Adipocyte (in vitro differentiated cells): Measurements from ENCODE around the gene KRT81.

ENCODE experiments used
- DNase-seq: peaks from one replicate; pipeline ENCODE4 v3.0.0-alpha.2; 2015; ENCODE audit warnings: low read depth
- H3K27me3 ChIP-seq: replicated peaks from 2 replicates; pipeline ENCODE4 v1.7.0; 2013; ENCODE audit warnings: mild to moderate bottlenecking, low read length, moderate library complexity; ENCODE audit not compliant: control insufficient read depth, insufficient read depth
- H3K36me3 ChIP-seq: 2 replicates; pipeline ENCODE4 v1.7.0; 2013; ENCODE audit warnings: low read length, mild to moderate bottlenecking, moderate library complexity; ENCODE audit not compliant: control insufficient read depth, insufficient read depth, severe bottlenecking
- H3K4me1 ChIP-seq: 2 replicates; pipeline ENCODE4 v1.7.0; 2013; ENCODE audit warnings: mild to moderate bottlenecking, low read length, moderate library complexity; ENCODE audit not compliant: control insufficient read depth, insufficient read depth
- H3K4me3 ChIP-seq: 2 replicates; pipeline ENCODE4 v1.7.0; 2013; ENCODE audit warnings: mild to moderate bottlenecking, low read length, moderate library complexity
- H3K9ac ChIP-seq: 2 replicates; pipeline ENCODE4 v1.7.0; 2013; ENCODE audit warnings: mild to moderate bottlenecking, low read length, moderate library complexity
- H3K9me3 ChIP-seq: 2 replicates; pipeline ENCODE4 v1.7.0; 2013; ENCODE audit warnings: mild to moderate bottlenecking, low read length, moderate library complexity; ENCODE audit not compliant: control insufficient read depth

The KRT81 gene

GRCh38 chr12:52291267-52291935 is at the start of gene KRT81:
Gene KRT81 (minus strand): TSS chr12:52291534. CDS start chr12:52291465, 69 bp downstream.
- Histone ChIP-seq H3K4me1 (no peaks in the 10 kb centered on the region), H3K36me3 (no peaks in the 10 kb centered on the region), H3K4me3 (no peak within 1 kb of the TSS), H3K9ac (no peak within 1 kb of the TSS), H3K27me3 (peaks cover 28% of the 10 kb centered on the region), H3K9me3 (no peaks in the 10 kb centered on the region)
- no peak for DNase-seq

- no peak for DNase-seq
- peaks cover 6% of the 10 kb centered on the region for H3K4me1 ChIP-seq
- H3K9ac ChIP-seq: no peak overlapping the region
- no peaks in the 10 kb centered on the region for H3K36me3 ChIP-seq
- H3K9me3 ChIP-seq: peaks cover 17% of the 10 kb centered on the region
- peaks cover 38% of the 10 kb centered on the region for H3K27me3 ChIP-seq
- H3K4me3 ChIP-seq: no peak overlapping the region
These were observed 47.1 kb upstream of the KRT81 start for GRCh38 chr12:52338241-52338960.

- Histone ChIP-seq H3K9me3 (peaks cover 13% of the 10 kb centered on the region), H3K27me3 (peaks cover 37% of the 10 kb centered on the region), H3K4me1 (peaks cover 6% of the 10 kb centered on the region), H3K36me3 (no peaks in the 10 kb centered on the region), H3K9ac (no peak overlapping the region), H3K4me3 (no peak overlapping the region)
- DNase-seq: no peak
These were observed 45.7 kb upstream of the KRT81 start for GRCh38 chr12:52337054-52337453.

GRCh38 chr12:52336641-52337040 is 45.3 kb upstream of the KRT81 start:
- no peak for DNase-seq
- Histone ChIP-seq H3K4me1 (peaks cover 6% of the 10 kb centered on the region), H3K27me3 (peaks cover 37% of the 10 kb centered on the region), H3K9me3 (peaks cover 13% of the 10 kb centered on the region), H3K36me3 (no peaks in the 10 kb centered on the region), H3K4me3 (no peak overlapping the region), H3K9ac (no peak overlapping the region)

GRCh38 chr12:52335598-52336262 is 44.4 kb upstream of the KRT81 start:
- no peak for DNase-seq
- H3K4me3 ChIP-seq: no peak overlapping the region
- peaks cover 6% of the 10 kb centered on the region for H3K4me1 ChIP-seq

GRCh38 chr12:52334185-52334584 is 42.9 kb upstream of the KRT81 start:
- no peak for DNase-seq
- Histone ChIP-seq H3K27me3 (peaks cover 44% of the 10 kb centered on the region), H3K9ac (no peak overlapping the region), H3K9me3 (peaks cover 13% of the 10 kb centered on the region), H3K36me3 (no peaks in the 10 kb centered on the region), H3K4me1 (peaks cover 6% of the 10 kb centered on the region), H3K4me3 (no peak overlapping the region)

More at GRCh38 chr12:52335598-52336262, 44.4 kb upstream of the KRT81 start:
- no peak overlapping the region for H3K9ac ChIP-seq
- no peaks in the 10 kb centered on the region for H3K36me3 ChIP-seq
- peaks cover 37% of the 10 kb centered on the region for H3K27me3 ChIP-seq
- H3K9me3 ChIP-seq: peaks cover 13% of the 10 kb centered on the region

GRCh38 chr12:52333321-52333720 is 42.0 kb upstream of the KRT81 start:
- Histone ChIP-seq H3K4me1 (peaks cover under 1% of the 10 kb centered on the region), H3K4me3 (no peak overlapping the region), H3K9ac (no peak overlapping the region), H3K9me3 (peaks cover 13% of the 10 kb centered on the region), H3K27me3 (peaks cover 48% of the 10 kb centered on the region), H3K36me3 (no peaks in the 10 kb centered on the region)
- DNase-seq: no peak

GRCh38 chr12:52332381-52332780 is 41.0 kb upstream of the KRT81 start:
- Histone ChIP-seq H3K36me3 (no peaks in the 10 kb centered on the region), H3K4me3 (no peak overlapping the region), H3K4me1 (no peaks in the 10 kb centered on the region), H3K27me3 (peaks cover 48% of the 10 kb centered on the region), H3K9me3 (peaks cover 13% of the 10 kb centered on the region), H3K9ac (no peak overlapping the region)
- no peak for DNase-seq

GRCh38 chr12:52331833-52332232 is 40.5 kb upstream of the KRT81 start:
- no peaks in the 10 kb centered on the region for H3K4me1 ChIP-seq
- peaks cover 48% of the 10 kb centered on the region for H3K27me3 ChIP-seq
- H3K9ac ChIP-seq: no peak overlapping the region
- DNase-seq: no peak
- H3K9me3 ChIP-seq: peaks cover 11% of the 10 kb centered on the region
- no peak overlapping the region for H3K4me3 ChIP-seq
- no peaks in the 10 kb centered on the region for H3K36me3 ChIP-seq

- peaks cover 6% of the 10 kb centered on the region for H3K9me3 ChIP-seq
- no peak for DNase-seq
- no peak overlapping the region for H3K9ac ChIP-seq
- no peaks in the 10 kb centered on the region for H3K4me1 ChIP-seq
- H3K27me3 ChIP-seq: peaks cover 48% of the 10 kb centered on the region
- H3K36me3 ChIP-seq: no peaks in the 10 kb centered on the region
- H3K4me3 ChIP-seq: no peak overlapping the region
These were observed 39.7 kb upstream of the KRT81 start for GRCh38 chr12:52331039-52331438.

- DNase-seq: no peak
- H3K4me1 ChIP-seq: no peaks in the 10 kb centered on the region
- peaks cover 57% of the 10 kb centered on the region for H3K27me3 ChIP-seq
- H3K9ac ChIP-seq: no peak overlapping the region
- H3K36me3 ChIP-seq: no peaks in the 10 kb centered on the region
- no peaks in the 10 kb centered on the region for H3K9me3 ChIP-seq
- no peak overlapping the region for H3K4me3 ChIP-seq
These were observed 36.6 kb upstream of the KRT81 start for GRCh38 chr12:52327830-52328500.
